22Rv1 (cell line): Measurements from ENCODE around the gene NAT10.
"Not testable (repeated sequence)": the region's sequence is repeated elsewhere in the genome, so short reads cannot be mapped to it uniquely, and the experiment has no call there.

Source experiments
- CTCF ChIP-seq: fragments of 450-650 bp; IDR thresholded peaks from 2 replicates; pipeline ENCODE4 v1.5.1; 2017; ENCODE audit warnings: mild to moderate bottlenecking
- ZFX ChIP-seq: fragments of 450-650 bp; IDR thresholded peaks from 2 replicates; pipeline ENCODE4 v1.6.1; 2017; ENCODE audit warnings: antibody characterized with exemption, borderline replicate concordance

GRCh38 chr11:34066766-34067165 lies 38.7 kb upstream of the NAT10 start:
- not testable (repeated sequence) for TF ChIP-seq CTCF, ZFX
